ENCODE data around the gene NAPSA. TPM values are rescaled to one million over a fixed set of nuclear protein-coding genes. Genes with fewer than 3 reads are reported as not detected.
"Not testable (repeated sequence)": the region's sequence is repeated elsewhere in the genome, so short reads cannot be mapped to it uniquely, and the experiment has no call there.

NAPSA gene
- total RNA-seq, 2 donors from 2014 or later = not detected

DNA sequence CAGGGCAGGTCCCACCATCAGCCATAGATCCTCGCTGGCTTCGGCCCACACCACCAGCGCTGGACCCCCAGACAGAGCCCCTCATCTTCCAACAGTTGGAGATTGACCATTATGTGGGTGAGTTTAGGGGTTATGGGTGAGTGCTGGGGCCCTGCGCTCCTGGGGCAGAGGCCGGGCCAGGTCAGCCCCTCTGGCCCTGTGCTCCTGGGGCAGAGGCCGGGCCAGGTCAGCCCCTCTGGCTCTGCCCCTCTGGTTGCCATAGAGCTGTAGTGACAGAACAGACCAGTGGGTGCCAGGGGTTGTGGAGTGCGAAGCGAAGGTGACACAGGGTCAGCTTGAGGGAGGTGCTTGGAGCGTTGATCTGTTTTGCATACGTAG is 33.9 kb upstream of the NAPSA start:
- no peaks in the 10 kb centered on the region for H3K4me1 ChIP-seq (ENCODE audit: control insufficient read depth in 1 of 2, low read depth in 2 of 2)
- H3K9me3 ChIP-seq = no peaks in the 10 kb centered on the region
- ATAC-seq (ENCODE audit: insufficient number of reproducible peaks, low FRiP score, low read depth) (no peak), DNase-seq (ENCODE audit: low spot score) (no peak)
- no peaks in the 10 kb centered on the region for H3K27me3 ChIP-seq (replicated peaks; ENCODE audit: insufficient read depth)
- no peak overlapping the region for H3K27ac ChIP-seq
- no peak overlapping the region for H3K4me3 ChIP-seq
- H3K36me3 ChIP-seq = peaks cover 6% of the 10 kb centered on the region
- TF ChIP-seq, protein P1, sequence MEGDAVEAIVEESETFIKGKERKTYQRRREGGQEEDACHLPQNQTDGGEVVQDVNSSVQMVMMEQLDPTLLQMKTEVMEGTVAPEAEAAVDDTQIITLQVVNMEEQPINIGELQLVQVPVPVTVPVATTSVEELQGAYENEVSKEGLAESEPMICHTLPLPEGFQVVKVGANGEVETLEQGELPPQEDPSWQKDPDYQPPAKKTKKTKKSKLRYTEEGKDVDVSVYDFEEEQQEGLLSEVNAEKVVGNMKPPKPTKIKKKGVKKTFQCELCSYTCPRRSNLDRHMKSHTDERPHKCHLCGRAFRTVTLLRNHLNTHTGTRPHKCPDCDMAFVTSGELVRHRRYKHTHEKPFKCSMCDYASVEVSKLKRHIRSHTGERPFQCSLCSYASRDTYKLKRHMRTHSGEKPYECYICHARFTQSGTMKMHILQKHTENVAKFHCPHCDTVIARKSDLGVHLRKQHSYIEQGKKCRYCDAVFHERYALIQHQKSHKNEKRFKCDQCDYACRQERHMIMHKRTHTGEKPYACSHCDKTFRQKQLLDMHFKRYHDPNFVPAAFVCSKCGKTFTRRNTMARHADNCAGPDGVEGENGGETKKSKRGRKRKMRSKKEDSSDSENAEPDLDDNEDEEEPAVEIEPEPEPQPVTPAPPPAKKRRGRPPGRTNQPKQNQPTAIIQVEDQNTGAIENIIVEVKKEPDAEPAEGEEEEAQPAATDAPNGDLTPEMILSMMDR (IDR thresholded peaks at IDR 0.05) = no peak

DNA sequence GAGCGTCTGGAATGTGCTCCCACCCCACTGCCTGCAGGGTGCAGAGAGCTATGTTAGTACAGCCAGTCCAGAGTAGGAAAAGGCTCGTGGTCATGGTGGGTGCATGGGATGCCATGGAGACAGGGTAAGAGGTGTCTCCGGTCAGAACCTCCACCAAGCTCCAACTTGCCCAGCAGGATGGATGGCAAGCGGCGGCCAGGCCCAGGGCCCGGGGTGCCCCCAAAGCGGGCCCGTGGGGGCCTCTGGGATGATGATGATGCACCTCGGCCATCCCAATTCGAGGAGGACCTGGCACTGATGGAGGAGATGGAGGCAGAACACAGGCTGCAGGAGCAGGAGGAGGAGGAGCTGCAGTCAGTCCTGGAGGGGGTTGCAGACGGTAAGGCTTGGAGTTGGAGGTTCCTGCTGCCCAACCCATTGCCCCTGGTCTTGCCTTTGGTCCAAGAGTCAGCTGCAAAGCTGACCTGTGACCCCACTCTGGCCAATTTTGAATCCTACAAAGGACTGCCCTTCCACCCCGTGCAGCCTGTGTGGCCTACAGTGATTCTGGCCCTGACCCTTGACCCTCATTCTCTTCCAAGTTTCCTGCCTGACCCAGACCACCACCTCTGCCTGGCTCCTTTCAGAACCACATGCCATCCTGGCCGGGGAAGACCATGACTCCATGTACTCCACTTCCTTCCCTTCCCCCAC is 33.4 kb upstream of the NAPSA start:
- Histone ChIP-seq H3K9me3 (no peaks in the 10 kb centered on the region), H3K4me1 (ENCODE audit: control insufficient read depth in 1 of 2, low read depth in 2 of 2) (no peaks in the 10 kb centered on the region), H3K27me3 (replicated peaks; ENCODE audit: insufficient read depth) (no peaks in the 10 kb centered on the region), H3K4me3 (no peak overlapping the region), H3K36me3 (peaks cover 6% of the 10 kb centered on the region), H3K27ac (no peak overlapping the region)
- DNase-seq (ENCODE audit: low spot score) (no peak), ATAC-seq (ENCODE audit: insufficient number of reproducible peaks, low FRiP score, low read depth) (no peak)
- TF ChIP-seq, protein P1 (IDR thresholded peaks at IDR 0.05) = no peak

DNA sequence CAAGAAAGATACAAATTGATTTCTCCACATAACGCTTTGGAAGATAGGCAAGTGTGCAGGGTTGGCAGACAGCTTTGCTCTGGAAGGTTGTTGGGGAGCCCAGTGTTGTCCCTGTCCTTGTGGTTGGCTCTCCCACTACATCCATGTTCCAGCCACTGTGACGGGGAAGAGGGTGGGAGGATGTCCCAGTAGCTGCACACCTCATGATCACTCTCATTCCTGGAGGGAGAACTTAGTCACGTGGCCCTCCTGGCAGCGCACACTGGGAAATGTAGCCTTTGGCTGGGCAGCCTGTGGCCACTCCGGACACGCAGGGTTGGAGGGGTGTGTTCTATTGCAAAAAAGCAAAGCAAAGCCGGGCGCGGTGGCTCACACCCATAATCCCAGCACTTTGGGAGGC is 28.6 kb upstream of the NAPSA start:
- no peaks in the 10 kb centered on the region for H3K4me1 ChIP-seq (ENCODE audit: control insufficient read depth in 1 of 2, low read depth in 2 of 2)
- no peak for DNase-seq (ENCODE audit: low spot score)
- no peaks in the 10 kb centered on the region for H3K9me3 ChIP-seq
- H3K36me3 ChIP-seq = peaks cover 3% of the 10 kb centered on the region
- TF ChIP-seq, protein P1 (IDR thresholded peaks at IDR 0.05) = no peak
- no peak overlapping the region for H3K4me3 ChIP-seq
- no peak overlapping the region for H3K27ac ChIP-seq
- no peak for ATAC-seq (ENCODE audit: insufficient number of reproducible peaks, low FRiP score, low read depth)
- no peaks in the 10 kb centered on the region for H3K27me3 ChIP-seq (replicated peaks; ENCODE audit: insufficient read depth)

DNA sequence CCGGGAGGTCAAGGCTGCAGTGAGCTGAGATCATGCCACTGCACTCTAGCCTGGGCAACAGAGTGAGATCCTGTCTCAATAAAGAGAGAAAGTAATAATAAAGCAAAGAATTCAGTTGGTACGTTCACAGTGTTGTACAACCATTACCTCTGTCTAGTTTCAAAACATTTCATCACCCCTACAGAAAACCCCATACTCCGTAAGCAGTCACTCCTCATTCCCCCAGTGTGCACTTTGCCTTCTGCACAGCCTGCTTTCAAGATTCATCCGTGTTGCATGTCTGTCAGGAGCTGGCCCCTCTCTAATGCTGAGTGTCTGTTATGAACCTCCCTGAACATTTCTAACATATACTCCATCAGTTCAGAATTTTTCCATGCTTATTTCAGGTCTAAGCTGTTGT is 28.1 kb upstream of the NAPSA start:
- Histone ChIP-seq H3K4me3 (no peak overlapping the region), H3K27me3 (replicated peaks; ENCODE audit: insufficient read depth) (no peaks in the 10 kb centered on the region), H3K36me3 (peaks cover 3% of the 10 kb centered on the region), H3K9me3 (no peaks in the 10 kb centered on the region), H3K27ac (no peak overlapping the region), H3K4me1 (ENCODE audit: control insufficient read depth in 1 of 2, low read depth in 2 of 2) (no peaks in the 10 kb centered on the region)
- TF ChIP-seq, protein P1 (IDR thresholded peaks at IDR 0.05) = no peak
- no peak for ATAC-seq (ENCODE audit: insufficient number of reproducible peaks, low FRiP score, low read depth)
- no peak for DNase-seq (ENCODE audit: low spot score)

DNA sequence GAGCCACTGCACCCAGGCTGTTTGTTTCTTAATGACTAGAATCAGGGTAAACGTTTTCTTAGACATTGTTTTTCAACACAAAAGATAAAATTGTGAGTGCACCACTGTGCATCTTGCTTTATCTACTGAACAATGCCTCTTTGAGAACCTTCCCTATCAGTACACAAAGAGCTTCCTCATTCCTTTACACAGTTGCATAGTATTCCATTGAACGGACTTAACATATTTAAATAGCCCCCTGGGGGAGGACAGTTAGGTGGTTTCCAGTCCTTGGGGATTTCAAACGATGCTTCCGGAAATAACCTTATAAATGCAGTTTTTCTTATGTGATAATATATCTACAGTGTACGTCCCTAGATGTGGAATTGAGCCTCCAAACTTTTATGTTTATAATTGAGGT is 27.3 kb upstream of the NAPSA start:
- no peak overlapping the region for H3K4me3 ChIP-seq
- no peak overlapping the region for H3K27ac ChIP-seq
- no peak for ATAC-seq (ENCODE audit: insufficient number of reproducible peaks, low FRiP score, low read depth)
- H3K27me3 ChIP-seq (replicated peaks; ENCODE audit: insufficient read depth) = no peaks in the 10 kb centered on the region
- no peaks in the 10 kb centered on the region for H3K4me1 ChIP-seq (ENCODE audit: control insufficient read depth in 1 of 2, low read depth in 2 of 2)
- TF ChIP-seq, protein P1 (IDR thresholded peaks at IDR 0.05) = no peak
- peaks cover 3% of the 10 kb centered on the region for H3K36me3 ChIP-seq
- H3K9me3 ChIP-seq = no peaks in the 10 kb centered on the region
- DNase-seq (ENCODE audit: low spot score) = no peak

DNA sequence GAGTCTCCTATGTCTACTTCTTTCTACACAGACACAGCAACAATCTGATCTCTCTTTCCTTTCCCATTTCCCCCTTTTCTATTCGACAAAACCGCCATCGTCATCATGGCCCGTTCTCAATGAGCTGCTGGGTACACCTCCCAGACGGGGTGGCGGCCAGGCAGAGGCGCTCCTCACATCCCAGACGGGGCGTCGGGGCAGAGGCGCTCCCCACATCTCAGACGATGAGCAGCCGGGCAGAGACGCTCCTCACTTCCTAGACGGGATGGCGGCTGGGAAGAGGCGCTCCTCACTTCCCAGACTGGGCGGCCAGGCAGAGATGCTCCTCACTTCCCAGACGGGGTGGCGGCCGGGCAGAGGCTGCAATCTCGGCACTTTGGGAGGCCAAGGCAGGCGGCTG is 25.5 kb upstream of the NAPSA start:
- not testable (repeated sequence) for H3K4me1 ChIP-seq (ENCODE audit: control insufficient read depth in 1 of 2, low read depth in 2 of 2); DNase-seq (ENCODE audit: low spot score); H3K27ac ChIP-seq; H3K36me3 ChIP-seq; H3K27me3 ChIP-seq (replicated peaks; ENCODE audit: insufficient read depth); ATAC-seq (ENCODE audit: insufficient number of reproducible peaks, low FRiP score, low read depth); H3K4me3 ChIP-seq; H3K9me3 ChIP-seq

DNA sequence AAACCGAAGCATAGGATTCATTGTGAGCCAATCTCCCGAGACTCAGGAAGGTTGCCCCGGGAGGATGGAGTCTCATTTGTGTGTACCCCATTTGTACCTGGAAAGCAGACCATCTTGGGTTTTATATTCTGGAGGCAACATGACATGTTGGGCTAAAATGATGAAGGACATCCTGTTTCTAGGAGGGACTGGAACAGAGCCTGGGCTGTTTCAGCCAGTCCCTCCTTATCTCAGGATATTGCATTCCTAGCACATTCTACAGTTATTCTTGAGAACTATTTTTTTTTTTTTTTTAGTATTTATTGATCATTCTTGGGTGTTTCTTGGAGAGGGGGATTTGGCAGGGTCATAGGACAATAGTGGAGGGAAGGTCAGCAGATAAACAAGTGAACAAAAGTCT is 24.9 kb upstream of the NAPSA start:
- not testable (repeated sequence) for H3K27ac ChIP-seq; H3K4me1 ChIP-seq (ENCODE audit: control insufficient read depth in 1 of 2, low read depth in 2 of 2); ATAC-seq (ENCODE audit: insufficient number of reproducible peaks, low FRiP score, low read depth); H3K27me3 ChIP-seq (replicated peaks; ENCODE audit: insufficient read depth); DNase-seq (ENCODE audit: low spot score); H3K36me3 ChIP-seq; H3K4me3 ChIP-seq; H3K9me3 ChIP-seq

All from thoracic aorta (tissue), 2 donors.